ENCODE data around the gene GPATCH4. TPM values are rescaled to one million over a fixed set of nuclear protein-coding genes. Genes with fewer than 3 reads are reported as not detected.

GPATCH4 gene
- total RNA-seq, 2 experiments from 2014 or later = 35.3 to 36.3 TPM

GRCh38 chr1:156550346-156550745 is 50.9 kb downstream of the GPATCH4 start:
- no peak for DNase-seq
- H3K27ac ChIP-seq (ENCODE audit: low read depth in 1 of 2, low read length in 2 of 2) = no peak overlapping the region
- no peaks in the 10 kb centered on the region for H3K9me3 ChIP-seq (ENCODE audit: control insufficient read depth in 1 of 2, insufficient read depth in 1 of 2, low read length in 2 of 2)
- H3K27me3 ChIP-seq (ENCODE audit: control insufficient read depth in 1 of 2, insufficient read depth in 2 of 2, low read length in 2 of 2) = no peaks in the 10 kb centered on the region
- Mint-ChIP-seq H3K9me3 (no peaks in the 10 kb centered on the region), H3K4me3 (no peak overlapping the region), H3K4me1 (ENCODE audit: low read depth) (no peaks in the 10 kb centered on the region), H3K36me3 (ENCODE audit: low read depth) (no peaks in the 10 kb centered on the region), H3K27me3 (no peaks in the 10 kb centered on the region), H3K27ac (no peak overlapping the region)
- intact Hi-C loops (cut with DNase I, micrococcal nuclease) = no loop called here
- no peak overlapping the region for H3K4me3 ChIP-seq (ENCODE audit: low read length)
- H3K4me1 ChIP-seq (ENCODE audit: insufficient read depth, low read length) = no peaks in the 10 kb centered on the region
- no peak for ATAC-seq (ENCODE audit: poor library complexity)
- no peaks in the 10 kb centered on the region for H3K36me3 ChIP-seq (ENCODE audit: insufficient read depth, low read length)
- CTCF ChIA-PET = interaction anchor here (0.9 kb wide), 1 partner anchor 104 kb away, joined by 3 read pairs; no protein-coding TSS in a partner anchor
- TF ChIP-seq CTCF (IDR thresholded peaks at IDR 0.05) = no peak
- POLR2A ChIA-PET = no interaction called here

GRCh38 chr1:156549831-156550230 is 51.4 kb downstream of the GPATCH4 start:
- no peak for TF ChIP-seq CTCF (IDR thresholded peaks at IDR 0.05)

GRCh38 chr1:156549390-156549789 is 51.9 kb downstream of the GPATCH4 start:
- TF ChIP-seq CTCF (IDR thresholded peaks at IDR 0.05) = no peak
- no peak overlapping the region for H3K27ac Mint-ChIP-seq
- intact Hi-C loops (cut with DNase I, micrococcal nuclease) = loop anchor here in 1 of 2 experiments (10.0 kb wide), 1 partner anchor 65 kb away; no protein-coding TSS in a partner anchor
- H3K4me3 ChIP-seq (ENCODE audit: low read length) = no peak overlapping the region
- no peaks in the 10 kb centered on the region for H3K9me3 ChIP-seq (ENCODE audit: control insufficient read depth in 1 of 2, insufficient read depth in 1 of 2, low read length in 2 of 2)
- peak in 1 of 14 experiments; percentile 13 for DNase-seq
- H3K27me3 ChIP-seq (ENCODE audit: control insufficient read depth in 1 of 2, insufficient read depth in 2 of 2, low read length in 2 of 2) = no peaks in the 10 kb centered on the region
- no peaks in the 10 kb centered on the region for H3K9me3 Mint-ChIP-seq
- H3K36me3 Mint-ChIP-seq (ENCODE audit: low read depth) = no peaks in the 10 kb centered on the region
- H3K36me3 ChIP-seq (ENCODE audit: insufficient read depth, low read length) = no peaks in the 10 kb centered on the region
- no peak overlapping the region for H3K27ac ChIP-seq (ENCODE audit: low read depth in 1 of 2, low read length in 2 of 2)
- H3K27me3 Mint-ChIP-seq = no peaks in the 10 kb centered on the region
- no peak overlapping the region for H3K4me3 Mint-ChIP-seq
- no peaks in the 10 kb centered on the region for H3K4me1 ChIP-seq (ENCODE audit: insufficient read depth, low read length)
- no peak for ATAC-seq (ENCODE audit: poor library complexity)
- CTCF ChIA-PET = interaction anchor here (0.7 kb wide), 1 partner anchor 73 kb away, joined by 3 read pairs; no protein-coding TSS in a partner anchor
- POLR2A ChIA-PET = interaction anchor here (1.0 kb wide), 1 partner anchor 48 kb away, joined by 3 read pairs; no protein-coding TSS in a partner anchor
- H3K4me1 Mint-ChIP-seq (ENCODE audit: low read depth) = no peaks in the 10 kb centered on the region

More at GRCh38 chr1:156549831-156550230, 51.4 kb downstream of the GPATCH4 start:
- H3K4me3 Mint-ChIP-seq = no peak overlapping the region
- H3K36me3 Mint-ChIP-seq (ENCODE audit: low read depth) = no peaks in the 10 kb centered on the region
- POLR2A ChIA-PET = interaction anchor here (1.0 kb wide), 1 partner anchor 49 kb away, joined by 3 read pairs; no protein-coding TSS in a partner anchor
- Histone ChIP-seq H3K4me1 (ENCODE audit: insufficient read depth, low read length) (no peaks in the 10 kb centered on the region), H3K4me3 (ENCODE audit: low read length) (no peak overlapping the region), H3K36me3 (ENCODE audit: insufficient read depth, low read length) (no peaks in the 10 kb centered on the region), H3K27me3 (ENCODE audit: control insufficient read depth in 1 of 2, insufficient read depth in 2 of 2, low read length in 2 of 2) (no peaks in the 10 kb centered on the region), H3K27ac (ENCODE audit: low read depth in 1 of 2, low read length in 2 of 2) (no peak overlapping the region), H3K9me3 (ENCODE audit: control insufficient read depth in 1 of 2, insufficient read depth in 1 of 2, low read length in 2 of 2) (no peaks in the 10 kb centered on the region)
- no peaks in the 10 kb centered on the region for H3K27me3 Mint-ChIP-seq
- CTCF ChIA-PET = interaction anchor here (0.9 kb wide), 1 partner anchor 104 kb away, joined by 3 read pairs; no protein-coding TSS in a partner anchor
- ATAC-seq (ENCODE audit: poor library complexity) (no peak), DNase-seq (no peak)
- H3K27ac Mint-ChIP-seq = no peak overlapping the region
- no peaks in the 10 kb centered on the region for H3K9me3 Mint-ChIP-seq
- intact Hi-C loops (cut with DNase I, micrococcal nuclease) = loop anchor here in 1 of 2 experiments (10.0 kb wide), 1 partner anchor 65 kb away; no protein-coding TSS in a partner anchor
- no peaks in the 10 kb centered on the region for H3K4me1 Mint-ChIP-seq (ENCODE audit: low read depth)
